GM10266 (cell line): Measurements from ENCODE around the gene CREBBP.

Source experiments
- DNase-seq: peaks from one replicate; pipeline ENCODE4 v3.0.0; 2012; ENCODE audit errors: extremely low spot score
- TF ChIP-seq, protein P1 (sequence below): IDR thresholded peaks from 2 replicates; pipeline ENCODE4 v1.5.1; 2012; ENCODE audit warnings: mild to moderate bottlenecking, low read depth; ENCODE audit not compliant: control insufficient read depth, insufficient read depth; ENCODE audit errors: missing control alignments

The CREBBP gene

DNA sequence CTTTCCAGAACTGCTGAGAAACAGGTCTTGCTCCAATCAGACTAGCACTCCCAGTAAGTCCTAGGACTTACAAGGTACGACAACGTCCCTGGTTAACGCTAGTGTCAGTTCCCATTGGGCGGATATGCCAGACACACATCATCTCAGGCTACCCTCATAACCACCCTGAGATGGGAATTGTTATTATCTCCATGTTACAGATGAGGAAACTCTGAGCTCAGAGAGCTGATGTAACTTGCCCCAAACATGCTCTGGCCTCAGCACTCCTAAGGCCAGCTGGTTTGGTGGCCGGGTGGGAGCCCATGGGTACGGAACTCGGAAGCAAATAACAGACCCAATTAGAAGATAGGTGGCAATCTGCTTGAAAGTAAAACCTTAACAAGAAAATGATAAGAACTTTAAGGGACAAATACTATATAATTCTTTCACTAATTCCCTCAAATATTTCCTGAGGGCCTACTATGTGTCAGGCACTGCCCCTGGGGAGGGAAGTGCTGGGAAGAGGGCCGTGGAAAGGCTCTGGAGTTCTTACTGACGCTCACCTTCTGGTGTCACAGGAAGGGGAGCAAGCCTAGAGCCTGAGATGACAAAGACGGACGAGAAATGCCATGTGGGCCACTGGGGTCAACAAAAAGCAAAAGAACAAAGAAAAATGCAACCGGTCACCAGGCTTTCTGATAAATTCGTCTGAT is 6.9 kb downstream of the CREBBP start:
- TF ChIP-seq, protein P1, sequence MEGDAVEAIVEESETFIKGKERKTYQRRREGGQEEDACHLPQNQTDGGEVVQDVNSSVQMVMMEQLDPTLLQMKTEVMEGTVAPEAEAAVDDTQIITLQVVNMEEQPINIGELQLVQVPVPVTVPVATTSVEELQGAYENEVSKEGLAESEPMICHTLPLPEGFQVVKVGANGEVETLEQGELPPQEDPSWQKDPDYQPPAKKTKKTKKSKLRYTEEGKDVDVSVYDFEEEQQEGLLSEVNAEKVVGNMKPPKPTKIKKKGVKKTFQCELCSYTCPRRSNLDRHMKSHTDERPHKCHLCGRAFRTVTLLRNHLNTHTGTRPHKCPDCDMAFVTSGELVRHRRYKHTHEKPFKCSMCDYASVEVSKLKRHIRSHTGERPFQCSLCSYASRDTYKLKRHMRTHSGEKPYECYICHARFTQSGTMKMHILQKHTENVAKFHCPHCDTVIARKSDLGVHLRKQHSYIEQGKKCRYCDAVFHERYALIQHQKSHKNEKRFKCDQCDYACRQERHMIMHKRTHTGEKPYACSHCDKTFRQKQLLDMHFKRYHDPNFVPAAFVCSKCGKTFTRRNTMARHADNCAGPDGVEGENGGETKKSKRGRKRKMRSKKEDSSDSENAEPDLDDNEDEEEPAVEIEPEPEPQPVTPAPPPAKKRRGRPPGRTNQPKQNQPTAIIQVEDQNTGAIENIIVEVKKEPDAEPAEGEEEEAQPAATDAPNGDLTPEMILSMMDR, result no peak
- no peak for DNase-seq

DNA sequence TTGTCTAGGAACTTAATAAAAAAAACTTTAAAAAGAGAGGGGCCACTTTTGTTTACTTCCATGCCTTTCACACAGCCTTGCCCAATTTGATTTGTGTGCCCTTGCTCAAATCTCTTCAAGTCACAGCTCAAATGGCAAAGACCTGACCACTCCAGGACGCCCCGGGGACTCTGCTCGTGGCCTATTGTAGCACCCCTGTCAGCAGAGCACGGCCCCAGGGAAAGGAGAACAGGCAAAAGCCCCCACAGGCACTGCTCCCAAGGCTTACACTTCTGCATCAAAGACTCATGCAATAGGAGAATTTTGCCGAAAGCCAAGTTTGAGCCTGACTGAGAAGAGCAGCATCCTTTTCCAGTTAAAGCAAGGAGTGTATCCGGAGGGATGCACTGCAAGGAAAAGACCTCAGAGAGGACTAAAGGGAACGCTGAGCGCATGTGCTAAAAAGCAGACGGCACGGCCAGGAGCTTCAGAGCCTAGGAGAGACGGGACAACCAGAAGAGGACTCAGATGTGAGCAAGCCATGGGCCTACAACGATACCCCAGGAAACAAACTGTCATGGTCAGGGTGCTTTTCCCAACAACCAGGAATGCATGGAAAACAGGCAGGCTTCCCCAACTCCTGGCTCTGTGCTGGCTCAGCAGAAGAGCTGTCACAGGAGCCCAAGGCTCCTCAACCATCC is 8.2 kb downstream of the CREBBP start:
- TF ChIP-seq, protein P1, result no peak
- DNase-seq, result no peak

DNA sequence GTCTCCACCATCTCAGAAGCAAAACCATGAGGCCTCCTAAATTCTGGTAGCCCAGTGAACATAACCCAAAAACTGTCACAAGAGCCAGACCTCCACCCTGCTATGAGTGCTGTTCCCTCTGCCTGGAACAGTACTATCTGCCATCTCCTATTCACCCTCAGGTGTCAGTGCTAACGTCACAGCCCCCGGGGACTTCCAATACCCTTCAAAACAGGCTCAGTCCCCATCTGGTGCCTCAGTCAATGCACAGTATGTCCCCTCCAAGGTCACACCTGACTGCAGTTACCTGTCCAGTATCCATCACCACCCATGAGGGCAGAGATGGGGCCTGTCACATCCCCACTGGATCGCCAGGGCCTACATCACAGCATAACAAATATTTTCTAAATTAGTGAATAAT is 11.5 kb downstream of the CREBBP start:
- no peak for DNase-seq
- TF ChIP-seq, protein P1, result no peak

DNA sequence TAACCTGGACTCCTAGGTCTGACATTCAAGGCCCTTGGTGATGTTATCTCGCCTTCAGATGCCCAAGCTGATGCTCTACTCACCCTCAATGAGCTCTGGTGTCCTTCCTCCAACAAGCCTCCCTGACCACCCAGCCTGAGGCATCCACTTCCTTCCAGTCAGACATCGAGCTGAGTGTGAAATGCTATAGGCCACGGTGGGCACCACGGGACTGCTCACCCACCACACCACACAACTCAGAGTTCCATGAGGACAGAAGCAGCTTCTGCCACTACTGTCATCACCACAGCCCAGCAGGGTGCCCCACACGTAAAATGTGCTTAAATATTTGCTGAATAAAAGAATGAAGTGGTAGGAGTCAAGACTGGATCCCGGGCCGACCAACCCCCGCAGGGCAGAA is 12.0 kb downstream of the CREBBP start:
- no peak for DNase-seq
- TF ChIP-seq, protein P1, result no peak

DNA sequence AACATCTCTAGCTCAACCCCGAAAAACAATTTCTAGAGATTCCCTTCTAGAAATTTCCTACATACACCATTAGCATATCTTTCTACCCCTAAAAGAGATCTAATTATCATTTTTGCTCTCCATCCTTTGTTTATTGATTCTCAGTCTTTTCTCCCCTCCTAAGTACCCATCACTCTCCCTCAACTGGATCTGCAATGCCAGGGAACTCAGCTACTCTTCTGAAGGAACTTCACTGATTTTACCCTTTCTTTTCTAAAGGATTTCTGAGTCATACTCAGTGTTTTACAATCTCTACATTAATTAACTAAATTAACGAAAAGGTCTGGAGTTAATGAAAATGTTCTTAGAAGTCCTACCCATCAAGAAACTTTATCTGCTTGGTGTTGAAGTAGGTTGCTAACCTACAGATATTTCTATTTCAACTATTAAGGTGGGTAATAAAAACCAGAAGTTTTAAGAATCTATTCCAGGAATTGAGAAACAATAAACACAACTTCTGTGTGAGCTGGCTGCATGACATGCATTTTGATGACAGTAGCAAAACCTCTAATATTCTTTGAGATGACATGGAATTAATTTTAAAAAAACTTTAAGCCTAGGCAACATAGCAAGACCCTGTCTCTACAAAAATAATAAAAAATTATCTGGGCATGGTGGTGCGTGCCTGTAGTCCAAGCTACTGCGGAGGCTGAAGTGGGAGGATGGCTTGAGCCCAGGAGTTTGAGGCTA is 13.6 kb downstream of the CREBBP start:
- TF ChIP-seq, protein P1, result no peak
- DNase-seq, result no peak

DNA sequence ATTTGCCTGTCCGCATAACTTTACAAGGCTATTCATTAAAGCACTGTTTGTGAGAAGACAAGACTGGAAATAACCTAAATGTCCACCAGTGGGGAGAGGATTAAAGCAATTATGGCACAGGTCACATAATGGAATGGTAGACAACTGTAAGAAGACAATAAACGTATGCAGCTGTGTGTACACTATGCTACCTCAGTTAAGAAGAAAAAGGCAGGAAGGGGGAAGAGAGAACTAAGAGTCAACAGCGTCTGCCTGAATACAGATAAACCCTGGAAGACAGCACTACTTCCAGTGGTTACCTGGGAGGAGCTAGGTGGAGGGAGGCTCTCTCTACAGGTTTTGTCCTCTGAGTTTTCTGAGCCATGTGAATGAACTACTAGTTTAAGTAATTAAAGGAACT is 15.3 kb downstream of the CREBBP start:
- TF ChIP-seq, protein P1, result no peak
- DNase-seq, result no peak
